ENCODE data around the gene RPL6.
"Not testable (repeated sequence)": the region's sequence is repeated elsewhere in the genome, so short reads cannot be mapped to it uniquely, and the experiment has no call there.

RPL6 gene

DNA sequence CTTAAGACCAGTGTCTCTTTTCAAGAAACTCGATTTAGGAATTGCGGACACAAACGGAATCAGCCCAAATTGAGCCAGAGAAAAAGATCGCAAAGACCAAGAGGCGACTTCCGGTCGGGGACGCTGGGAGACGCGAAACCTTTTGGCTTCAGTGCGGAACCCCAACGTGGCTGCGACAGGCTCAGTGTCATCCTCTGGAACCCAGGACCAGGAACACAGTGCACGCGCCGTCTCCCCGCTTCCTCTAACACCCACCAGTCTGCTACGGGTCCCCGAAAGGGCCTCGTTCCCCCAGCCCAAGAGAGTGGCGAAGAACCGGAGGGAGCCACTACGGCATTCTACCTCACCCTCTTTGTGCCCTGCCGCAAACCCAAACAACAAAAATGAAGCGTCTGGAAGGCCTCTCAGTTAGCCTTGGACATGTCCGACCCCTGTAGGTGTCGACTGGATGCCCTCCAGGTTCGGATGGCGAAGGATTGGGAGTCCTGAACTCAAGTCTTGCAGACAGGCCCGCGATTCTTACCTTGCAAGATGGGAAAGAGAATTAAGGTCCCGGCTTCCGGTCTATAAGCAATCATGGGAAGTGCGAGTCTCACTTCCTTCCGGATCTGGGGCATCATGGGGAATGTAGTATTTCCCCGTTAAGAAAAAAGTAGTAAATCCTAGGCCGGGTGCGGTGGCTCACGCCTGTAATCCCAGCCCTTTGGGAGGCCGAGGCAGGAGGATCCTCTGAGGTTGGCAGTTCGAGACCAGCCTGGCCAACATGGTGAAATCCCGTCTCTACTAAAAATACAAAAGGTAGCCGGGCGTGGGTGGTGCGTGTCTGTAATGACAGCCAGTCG lies at the start of gene RPL6:
RPL6 (minus strand) TSS at position 542 of the 842 bp plus-strand sequence. CDS start 949 bp downstream, outside the sequence.
- in situ Hi-C loops (cut with MboI; ENCODE audit: low pct_unique_long_range_greater_than_20kb, low sequenced_read_pairs, unreplicated experiment): no loop called here
- TF ChIP-seq CTCF (IDR thresholded peaks at IDR 0.05; ENCODE audit: extremely low read depth, insufficient read depth, missing control alignments): no peak
- peak; percentile 84 for DNase-seq (ENCODE audit: low spot score)

DNA sequence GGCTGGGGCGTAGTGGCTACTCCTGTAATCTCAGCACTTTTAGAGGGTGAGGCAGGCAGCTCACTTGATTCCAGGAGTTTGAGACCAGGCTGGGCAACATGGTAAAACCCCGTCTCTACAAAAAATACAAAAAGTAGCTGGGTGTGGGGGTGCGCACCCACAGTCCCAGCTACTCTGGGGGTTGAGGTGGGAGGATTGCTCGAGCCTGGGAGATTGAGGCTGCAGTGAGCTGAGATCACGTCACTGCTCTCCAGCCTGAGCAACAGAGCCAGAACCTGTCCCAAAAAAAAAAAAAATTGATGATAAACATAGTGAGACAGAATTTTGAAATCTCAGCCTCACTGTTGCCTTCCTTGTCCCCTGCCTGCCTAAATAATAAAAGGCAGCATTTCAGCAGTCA lies 49.3 kb upstream of the RPL6 start:
- no peak for TF ChIP-seq CTCF (IDR thresholded peaks at IDR 0.05; ENCODE audit: extremely low read depth, insufficient read depth, missing control alignments)
- in situ Hi-C loops (cut with MboI; ENCODE audit: low pct_unique_long_range_greater_than_20kb, low sequenced_read_pairs, unreplicated experiment): no loop called here
- no peak for DNase-seq (ENCODE audit: low spot score)

DNA sequence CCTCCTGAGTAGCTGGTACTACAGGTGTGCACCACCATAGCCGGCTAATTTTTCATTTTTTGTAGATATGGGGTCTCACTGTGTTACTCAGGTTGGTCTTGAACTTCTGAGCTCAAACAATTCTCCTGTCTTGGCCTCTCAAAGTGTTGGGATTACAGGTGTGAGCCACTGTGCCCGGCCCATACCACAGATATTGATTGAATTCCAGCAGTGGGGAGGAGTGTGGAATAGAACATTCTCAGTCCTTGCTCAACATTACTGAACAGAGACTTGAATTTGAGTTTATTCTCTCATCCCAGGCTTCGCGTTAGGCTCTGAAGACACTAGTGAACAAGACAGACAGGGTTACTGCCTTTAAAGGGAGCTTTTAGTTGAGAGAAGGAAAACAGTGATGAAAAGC lies 48.9 kb upstream of the RPL6 start:
- in situ Hi-C loops (cut with MboI; ENCODE audit: low pct_unique_long_range_greater_than_20kb, low sequenced_read_pairs, unreplicated experiment): no loop called here

GRCh38 chr12:112457142-112457541 lies 47.7 kb upstream of the RPL6 start:
- in situ Hi-C loops (cut with MboI; ENCODE audit: low pct_unique_long_range_greater_than_20kb, low sequenced_read_pairs, unreplicated experiment); DNase-seq (ENCODE audit: low spot score): not testable (repeated sequence)

More for the DNA sequence above, 48.9 kb upstream of the RPL6 start:
- TF ChIP-seq CTCF (IDR thresholded peaks at IDR 0.05; ENCODE audit: extremely low read depth, insufficient read depth, missing control alignments): no peak
- no peak for DNase-seq (ENCODE audit: low spot score)

- no peak for DNase-seq (ENCODE audit: low spot score)
- TF ChIP-seq CTCF (IDR thresholded peaks at IDR 0.05; ENCODE audit: extremely low read depth, insufficient read depth, missing control alignments): no peak
- in situ Hi-C loops (cut with MboI; ENCODE audit: low pct_unique_long_range_greater_than_20kb, low sequenced_read_pairs, unreplicated experiment): no loop called here
Observed at GRCh38 chr12:112456029-112456428, 46.6 kb upstream of the RPL6 start.

- TF ChIP-seq CTCF (IDR thresholded peaks at IDR 0.05; ENCODE audit: extremely low read depth, insufficient read depth, missing control alignments): no peak
- in situ Hi-C loops (cut with MboI; ENCODE audit: low pct_unique_long_range_greater_than_20kb, low sequenced_read_pairs, unreplicated experiment): no loop called here
- DNase-seq (ENCODE audit: low spot score): no peak
Observed at GRCh38 chr12:112450725-112451124, 41.3 kb upstream of the RPL6 start.

GRCh38 chr12:112448165-112448564 lies 38.8 kb upstream of the RPL6 start:
- DNase-seq (ENCODE audit: low spot score); in situ Hi-C loops (cut with MboI; ENCODE audit: low pct_unique_long_range_greater_than_20kb, low sequenced_read_pairs, unreplicated experiment): not testable (repeated sequence)

Data from GM13977 (cell line).